Activated T-helper 9 cell treated with anti-CD3 and anti-CD28 coated beads, Interleukin-2, amount 50 U/mL, for 16 hours (primary cell): Measurements from ENCODE around the gene TPMT.
"Not testable (repeated sequence)": the region's sequence is repeated elsewhere in the genome, so short reads cannot be mapped to it uniquely, and the experiment has no call there.

ENCODE experiments used
- DNase-seq: peaks from one replicate; pipeline ENCODE4 v3.0.0-alpha.2; 2020; ENCODE audit warnings: low read depth

TPMT gene

DNA sequence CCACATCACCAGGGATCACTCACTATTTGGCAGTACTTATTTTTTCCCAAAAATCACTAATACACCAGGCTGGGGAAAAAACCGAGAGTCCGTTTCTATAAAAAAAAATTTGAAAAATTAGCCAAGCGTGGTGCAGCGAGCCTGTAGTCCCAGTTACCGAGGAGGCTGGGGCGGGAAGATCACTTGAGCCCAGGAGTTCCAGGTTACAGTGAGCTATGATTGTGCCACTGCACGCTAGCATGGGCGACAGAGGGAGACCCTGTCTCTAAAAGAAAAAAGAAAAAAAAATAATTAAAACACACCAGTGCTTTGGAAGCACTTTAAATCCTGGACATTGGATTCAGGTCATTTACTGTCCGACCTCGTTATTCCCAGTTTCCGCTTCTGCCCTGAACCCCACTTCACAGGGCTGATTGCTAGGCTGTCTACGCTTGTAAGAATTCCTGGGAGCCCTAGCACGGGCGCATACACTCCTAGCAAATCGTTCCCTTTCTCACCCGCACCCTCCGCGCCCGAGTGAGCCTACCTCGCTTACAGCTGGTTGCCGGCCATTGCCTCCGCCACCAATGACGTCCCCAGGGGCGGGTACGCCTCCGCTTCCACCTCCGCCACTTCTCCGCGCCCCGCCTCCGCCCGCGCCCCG is at the start of gene TPMT:
Gene TPMT, minus strand, starts transcription at position 571 of the 643 bp plus-strand sequence. CDS start 5,950 bp downstream, outside the sequence.
- no peak for DNase-seq

DNA sequence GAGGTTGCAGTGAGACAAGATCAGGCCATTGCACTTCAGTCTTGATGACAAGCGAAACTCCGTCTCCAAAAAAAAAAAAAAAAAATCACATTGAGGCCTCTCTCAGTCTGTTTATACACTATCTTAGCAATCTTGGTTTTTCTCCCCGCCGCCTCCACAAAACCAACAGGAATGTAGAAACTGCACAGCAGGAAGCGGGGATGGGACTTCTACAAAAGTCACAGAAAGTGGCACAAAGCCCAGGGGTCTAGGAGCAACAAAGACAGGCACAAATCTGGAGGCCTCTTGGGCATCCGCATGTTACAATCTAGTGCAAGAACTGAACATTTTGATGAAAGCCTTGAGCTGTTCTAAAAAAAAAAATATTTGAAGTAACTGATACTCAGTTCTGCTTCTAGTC is 48.9 kb upstream of the TPMT start:
- DNase-seq: no peak

DNA sequence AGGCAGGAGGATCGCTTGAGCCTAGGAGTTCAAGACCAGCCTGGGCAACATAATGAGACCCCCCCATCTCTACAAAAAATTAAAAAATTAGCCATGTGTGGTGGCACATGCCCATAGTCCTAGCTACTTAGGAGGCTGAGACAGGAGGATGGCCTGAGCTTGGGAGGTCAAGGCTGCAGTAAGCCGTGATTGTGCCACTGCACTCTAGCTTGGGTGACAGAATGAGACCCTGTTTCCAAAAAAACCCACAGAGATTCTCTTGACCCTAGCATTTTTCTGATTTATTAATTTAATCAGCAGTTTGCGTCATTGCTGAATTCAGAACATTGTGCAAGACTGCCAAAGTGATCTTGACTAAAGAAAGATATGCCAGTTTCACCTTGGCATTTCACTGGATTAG is 37.1 kb upstream of the TPMT start:
- DNase-seq: no peak

DNA sequence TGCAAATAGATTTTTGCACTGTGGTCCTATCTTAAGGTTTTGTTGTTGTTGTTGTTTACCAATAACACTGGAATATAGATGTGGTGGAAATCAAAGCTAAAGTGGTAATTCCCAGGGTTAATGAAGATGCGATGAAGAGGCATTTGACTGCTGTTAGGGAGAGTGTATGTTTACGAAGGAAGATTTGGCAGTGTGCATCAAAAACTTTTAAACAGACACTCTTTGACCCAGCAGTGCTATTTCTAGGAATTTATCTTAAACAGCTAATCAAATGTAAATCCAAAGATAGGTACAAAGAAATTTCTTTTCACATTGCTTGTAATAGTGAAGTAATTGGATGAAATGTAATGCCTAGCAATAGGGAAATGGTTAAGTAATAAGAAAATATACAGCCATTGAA is 34.3 kb upstream of the TPMT start:
- DNase-seq: no peak

DNA sequence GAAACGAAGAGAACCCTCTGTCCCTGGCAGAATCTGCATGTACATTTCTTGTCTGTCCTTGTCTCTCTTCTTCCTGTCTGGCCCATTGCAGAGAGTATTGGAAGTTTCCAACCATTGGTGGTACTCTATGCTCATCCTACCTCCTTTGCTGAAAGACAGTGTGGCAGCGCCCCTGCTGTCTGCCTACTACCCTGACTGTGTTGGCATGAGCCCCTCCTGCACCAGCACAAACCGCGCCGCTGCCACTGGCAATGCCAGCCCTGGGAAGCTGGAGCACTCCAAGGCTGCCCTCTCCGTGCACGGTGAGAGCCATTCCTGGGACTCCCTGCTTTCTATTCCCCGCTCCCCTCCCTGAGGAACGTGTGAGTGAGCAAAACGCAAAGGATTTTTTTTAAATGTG is 32.8 kb upstream of the TPMT start:
- no peak for DNase-seq

DNA sequence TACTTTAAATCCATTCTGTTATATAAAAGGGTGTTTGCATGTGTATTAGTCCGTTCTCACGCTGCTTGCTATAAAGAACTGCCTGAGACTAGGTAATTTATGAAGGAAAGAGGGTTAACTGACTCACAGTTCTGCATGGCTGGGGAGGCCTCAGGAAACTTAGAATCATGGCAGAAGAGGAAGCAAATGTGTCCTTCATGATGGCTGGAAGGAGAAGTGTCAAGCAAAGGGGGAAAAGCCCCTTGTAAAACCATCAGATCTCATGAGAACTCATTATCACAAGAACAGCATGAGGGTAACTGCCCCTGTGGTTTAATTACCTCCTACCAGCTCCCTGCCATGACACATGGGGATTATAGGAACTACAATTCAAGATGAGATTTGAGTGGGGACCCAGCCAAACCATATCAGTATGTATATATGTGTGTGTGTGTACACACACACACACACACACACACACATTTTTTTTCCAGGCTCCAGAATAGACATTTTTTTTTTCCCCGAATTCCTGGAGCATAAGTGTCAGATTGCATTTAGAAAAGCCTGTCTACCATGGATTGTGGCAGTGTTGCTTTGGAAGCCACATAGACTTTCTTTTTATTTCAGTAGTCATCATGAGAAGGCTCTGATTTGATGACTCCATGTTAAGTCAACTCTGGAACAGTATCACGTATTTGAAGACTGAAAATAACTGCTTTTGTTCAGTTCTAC is 31.8 kb upstream of the TPMT start:
- DNase-seq: no peak

DNA sequence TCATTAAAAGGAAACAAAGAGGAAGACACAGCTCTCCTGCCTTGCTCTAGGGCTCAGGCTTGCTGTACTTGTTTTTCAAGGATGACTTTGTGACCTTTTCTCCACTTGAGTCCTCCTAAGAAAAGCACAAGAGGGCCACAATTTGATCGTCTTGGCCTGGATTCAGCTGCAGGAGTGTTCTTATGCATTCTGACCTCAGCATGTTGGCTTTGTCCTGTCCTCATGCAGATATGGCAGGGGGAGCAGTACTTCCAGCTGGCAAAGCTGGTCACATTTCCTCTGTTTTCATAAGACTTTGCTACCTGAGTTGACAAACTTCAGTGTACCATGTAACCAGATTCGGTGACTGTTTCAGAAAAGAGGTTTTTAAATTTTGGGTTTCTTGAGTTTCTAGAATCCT is 31.2 kb upstream of the TPMT start:
- no peak for DNase-seq

DNA sequence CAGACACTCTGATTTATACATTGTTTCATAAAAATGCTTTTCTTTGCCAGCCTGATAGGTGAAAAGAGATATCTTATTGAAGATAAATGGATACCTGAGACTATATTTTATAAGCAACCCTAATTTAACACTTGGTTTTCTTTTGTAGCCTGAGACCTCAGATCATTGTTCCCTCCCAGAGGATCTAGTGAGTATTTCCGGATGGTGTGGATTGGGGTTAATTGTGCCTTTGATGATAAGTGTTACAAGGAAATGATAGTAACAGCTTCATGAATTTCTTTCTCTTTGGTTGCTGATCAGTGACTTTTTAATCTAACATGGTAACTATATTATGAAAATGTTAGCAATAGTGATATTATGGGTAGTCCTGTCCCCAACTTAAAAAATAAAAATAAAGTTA is 30.7 kb upstream of the TPMT start:
- no peak for DNase-seq

DNA sequence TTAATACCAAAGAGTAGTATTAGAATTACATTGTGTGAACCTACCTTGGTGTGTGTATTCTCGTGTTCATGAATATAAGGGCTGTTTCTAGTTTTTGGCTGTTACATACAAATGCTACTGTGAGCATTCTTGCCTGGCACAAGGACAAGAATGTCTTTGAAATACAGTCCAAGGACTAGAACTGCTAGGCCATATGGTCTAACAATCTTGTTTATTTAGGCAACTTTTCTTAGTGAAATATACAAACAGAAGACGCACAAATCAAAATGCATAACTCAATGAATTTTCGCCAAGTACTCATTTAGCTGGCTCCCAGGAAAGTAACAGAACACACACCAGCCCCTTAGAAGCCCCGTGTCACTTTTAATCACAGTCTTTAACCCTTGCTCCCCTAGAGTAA is 28.9 kb upstream of the TPMT start:
- no peak for DNase-seq

DNA sequence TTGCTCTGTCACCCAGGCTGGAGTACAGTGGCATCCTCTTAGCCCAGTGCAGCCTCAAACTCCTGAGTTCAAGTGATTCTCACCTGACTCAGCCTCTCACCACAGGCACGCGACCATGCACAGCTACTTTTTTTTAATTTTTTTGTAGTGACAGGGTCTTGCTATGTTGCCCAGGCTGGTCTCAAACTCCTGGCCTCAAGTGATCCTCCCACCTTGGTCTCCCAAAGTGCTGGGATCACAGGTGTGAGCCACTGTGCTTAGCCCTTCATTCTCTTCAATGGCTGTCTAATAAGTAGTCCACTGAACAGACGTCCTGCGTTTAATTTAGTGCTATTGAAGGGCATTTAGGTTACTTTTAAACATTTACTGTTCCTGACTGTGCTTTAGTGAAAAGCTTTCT is 27.7 kb upstream of the TPMT start:
- no peak for DNase-seq

DNA sequence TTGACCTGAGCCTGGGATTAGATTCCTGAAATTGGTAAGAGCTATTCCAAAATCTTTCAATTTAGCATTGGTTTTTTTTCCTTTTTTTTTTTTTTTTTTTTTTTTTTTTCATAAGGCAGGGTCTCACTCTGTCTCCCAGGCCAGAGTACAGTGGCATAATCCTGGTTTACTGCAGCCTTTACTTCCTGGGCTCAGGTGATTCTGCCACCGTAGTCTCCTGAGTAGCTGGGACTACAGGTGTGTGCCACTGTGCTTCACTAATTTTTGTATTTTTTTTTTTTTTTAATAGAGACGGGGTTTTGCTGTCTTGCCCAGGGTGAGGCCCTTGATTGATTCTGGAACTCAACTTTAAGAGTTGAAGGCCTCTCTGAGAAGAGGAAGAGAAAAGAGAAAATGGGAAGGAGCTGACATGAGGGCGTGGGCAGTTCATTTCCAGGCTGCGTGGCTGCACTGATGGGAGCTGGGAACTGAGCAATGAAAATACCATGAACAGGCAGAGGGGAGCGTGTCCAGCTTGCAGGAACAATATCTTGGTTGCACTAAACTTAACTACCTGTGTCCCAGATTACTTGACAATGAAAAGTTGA is 25.0 kb upstream of the TPMT start:
- no peak for DNase-seq

DNA sequence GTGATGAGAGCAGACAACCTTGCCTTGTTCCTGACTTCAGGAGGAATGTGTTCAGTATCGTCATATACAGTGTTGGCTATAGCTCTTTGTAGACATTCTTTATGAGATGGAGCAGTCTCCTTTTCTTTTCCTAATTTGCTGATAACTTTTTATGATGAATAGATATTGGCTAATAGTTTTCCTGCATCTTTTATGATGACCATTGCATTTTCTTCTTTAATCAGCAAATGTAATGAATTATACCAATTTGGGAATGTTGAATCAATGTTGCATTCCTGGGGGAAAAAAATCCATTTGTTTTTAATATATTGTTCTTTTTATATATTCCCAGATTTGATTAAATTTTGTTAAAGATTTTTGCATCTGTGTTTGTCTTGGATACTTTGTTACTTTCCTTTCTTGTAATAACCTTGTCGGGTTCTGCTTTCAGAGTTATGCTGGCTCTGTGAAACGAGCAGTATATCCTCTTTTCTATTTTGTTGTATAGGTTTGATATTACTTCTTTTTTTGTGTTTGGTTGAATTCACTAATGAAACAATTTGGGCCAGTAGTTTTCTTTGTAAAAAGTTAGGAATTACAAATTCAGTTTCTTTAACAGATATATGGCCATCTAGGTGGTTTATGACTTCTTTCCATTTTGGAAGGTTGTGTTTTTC is 24.2 kb upstream of the TPMT start:
- no peak for DNase-seq

DNA sequence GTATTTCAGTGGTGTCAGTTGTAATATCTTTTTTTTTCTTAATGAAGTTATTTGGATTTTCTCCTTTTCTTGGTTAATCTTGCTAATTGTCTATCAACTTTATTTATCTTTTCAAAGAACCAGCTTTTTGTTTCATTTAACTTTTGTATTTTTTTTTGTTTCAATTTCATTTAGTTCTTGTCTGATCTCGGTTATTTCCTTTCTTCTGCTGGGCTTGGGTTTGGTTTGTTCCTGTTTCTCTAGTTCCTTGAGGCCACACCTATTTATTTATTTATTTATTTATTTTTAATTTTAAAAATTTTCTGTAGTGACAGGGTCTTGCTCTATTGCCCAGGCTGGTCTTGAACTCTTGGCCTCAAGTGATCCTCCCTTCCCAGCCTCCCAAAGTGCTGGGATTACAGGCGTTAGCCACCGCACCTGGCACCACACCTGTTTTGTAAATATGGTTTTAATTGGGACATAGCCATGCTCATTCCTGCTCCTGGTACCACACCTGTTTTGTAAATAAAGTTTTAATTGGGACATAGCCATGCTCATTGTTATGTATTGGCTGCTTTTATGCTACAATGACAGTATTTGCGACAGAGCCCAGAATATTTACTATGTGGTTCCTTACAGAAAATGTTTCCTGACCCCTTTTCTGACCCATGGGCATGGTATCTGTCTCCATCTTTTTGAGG is 22.5 kb upstream of the TPMT start:
- DNase-seq: no peak

DNA sequence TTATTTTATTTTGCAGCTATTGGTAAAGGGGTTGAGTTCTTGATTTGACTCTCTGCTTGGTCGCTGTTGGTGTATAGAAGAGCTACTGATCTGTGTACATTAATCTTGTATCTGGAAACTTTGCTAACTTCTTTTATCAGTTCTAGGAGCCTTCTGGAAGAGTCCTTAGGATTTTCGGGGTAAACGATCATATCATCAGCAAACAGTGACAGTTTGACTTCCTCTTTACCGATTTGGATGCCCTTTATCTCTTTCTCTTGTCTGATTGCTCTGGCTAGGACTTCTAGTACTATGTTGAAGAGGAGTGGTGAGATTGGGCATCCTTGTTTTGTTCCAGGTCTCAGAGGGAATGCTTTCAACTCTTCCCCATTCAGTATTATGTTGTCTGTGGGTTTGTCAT is 21.3 kb upstream of the TPMT start:
- DNase-seq: not testable (repeated sequence)

DNA sequence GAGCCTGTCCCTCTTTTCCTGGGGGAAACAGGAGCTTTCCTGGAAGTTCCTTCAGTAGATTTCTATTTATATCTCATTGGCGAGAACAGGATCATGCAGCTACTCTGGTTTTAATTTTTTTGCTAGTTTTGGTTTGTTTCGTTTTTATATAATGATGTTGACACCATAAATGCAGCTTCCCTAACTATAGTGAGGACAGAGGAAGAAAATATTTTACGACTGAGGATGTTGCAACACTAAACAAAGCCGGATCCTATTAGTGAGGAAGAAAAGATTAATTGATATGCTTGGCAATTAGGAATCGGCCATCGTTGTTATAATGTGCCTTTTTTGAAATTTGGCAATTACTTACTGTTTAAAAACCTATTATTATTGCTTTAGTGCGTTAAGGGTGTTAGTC is 17.0 kb upstream of the TPMT start:
- DNase-seq: no peak

DNA sequence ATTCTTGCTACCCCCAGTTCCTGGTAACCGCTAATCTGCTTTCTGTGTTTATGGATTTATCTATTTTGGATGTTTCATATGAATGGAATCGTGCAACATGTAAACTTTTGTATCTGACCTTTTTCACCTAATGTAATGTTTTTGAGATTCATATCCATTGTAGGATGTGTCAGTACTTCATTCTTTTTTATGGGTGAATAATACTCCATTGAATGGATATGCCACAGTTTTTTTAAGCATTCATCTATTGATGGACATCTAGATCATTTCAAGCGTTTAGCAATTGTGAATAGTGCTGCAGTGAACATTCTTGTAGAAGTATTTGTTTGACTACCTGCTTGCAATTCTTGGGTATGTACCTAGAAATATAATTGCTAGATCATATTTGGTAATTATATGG is 13.4 kb upstream of the TPMT start:
- DNase-seq: no peak

DNA sequence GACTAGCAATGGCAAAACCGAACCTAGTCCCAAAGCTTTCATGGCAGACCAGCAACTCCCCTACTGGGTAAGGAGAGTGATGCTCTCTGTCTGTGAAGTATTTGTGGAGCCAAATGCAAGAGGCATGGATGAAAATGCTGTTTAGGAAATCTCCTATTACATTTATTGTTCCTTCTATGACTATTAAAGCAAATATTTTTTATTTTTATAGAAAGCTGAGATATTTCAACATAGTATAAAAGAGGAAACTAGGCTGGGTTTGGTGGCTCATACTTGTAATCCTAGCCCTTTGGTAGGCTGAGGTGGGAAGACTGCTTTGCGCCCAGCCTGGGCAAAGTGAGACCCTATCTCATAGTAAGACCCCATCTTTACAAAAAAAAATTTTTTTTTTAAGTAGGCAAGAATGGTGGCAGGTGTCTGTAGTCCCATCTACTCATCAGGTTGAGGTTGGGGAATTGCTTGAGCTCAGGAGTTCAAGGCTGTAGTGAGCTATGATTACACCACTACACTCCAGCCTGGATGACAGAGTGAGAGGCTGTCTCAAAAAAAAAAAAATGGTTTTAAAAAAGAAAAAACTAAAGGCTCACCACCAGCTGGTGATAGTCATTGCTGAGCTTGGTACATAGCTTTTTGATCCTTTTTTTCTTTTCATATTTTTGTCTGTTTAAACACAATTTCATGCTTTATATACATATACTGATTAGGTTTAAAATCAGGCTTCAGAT is 11.6 kb upstream of the TPMT start:
- DNase-seq: no peak

DNA sequence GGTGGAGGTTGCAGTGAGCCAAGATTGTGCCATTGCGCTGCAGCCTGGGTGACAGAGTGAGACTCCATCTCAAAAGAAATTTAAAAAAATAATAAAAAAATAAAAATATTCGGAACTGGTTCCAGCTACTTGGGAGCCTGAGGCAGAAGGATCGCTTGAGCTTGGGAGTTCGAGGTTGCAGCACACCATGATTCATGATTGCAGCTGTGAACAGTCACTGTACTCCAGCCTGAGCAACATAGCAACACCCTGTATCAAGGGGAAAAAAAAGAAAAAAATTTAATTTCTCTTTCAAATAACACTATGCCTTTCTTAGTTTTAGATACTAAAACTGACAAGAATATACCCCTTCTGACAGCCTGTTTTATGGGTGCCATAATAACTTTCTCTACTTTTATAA is 10.9 kb upstream of the TPMT start:
- DNase-seq: no peak

DNA sequence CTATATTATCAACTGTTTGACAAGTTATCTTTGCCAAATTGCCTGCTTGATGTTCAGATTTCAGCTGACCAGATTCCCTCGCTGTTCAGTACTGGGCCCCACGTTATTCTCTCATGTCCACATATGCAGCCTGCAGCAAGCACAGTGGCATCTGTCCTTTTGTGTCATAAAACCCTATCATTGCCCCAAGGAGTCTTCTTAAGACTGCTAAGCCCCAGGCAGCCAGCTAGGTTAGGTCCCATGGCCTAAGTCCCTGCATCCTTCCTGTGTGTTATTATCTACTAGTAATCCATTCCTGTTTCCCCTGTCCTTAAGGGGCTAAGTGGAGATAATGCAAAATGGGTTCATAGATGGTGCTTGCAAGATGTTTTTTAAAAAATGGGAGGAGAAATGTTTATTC is 7.5 kb upstream of the TPMT start:
- no peak for DNase-seq

DNA sequence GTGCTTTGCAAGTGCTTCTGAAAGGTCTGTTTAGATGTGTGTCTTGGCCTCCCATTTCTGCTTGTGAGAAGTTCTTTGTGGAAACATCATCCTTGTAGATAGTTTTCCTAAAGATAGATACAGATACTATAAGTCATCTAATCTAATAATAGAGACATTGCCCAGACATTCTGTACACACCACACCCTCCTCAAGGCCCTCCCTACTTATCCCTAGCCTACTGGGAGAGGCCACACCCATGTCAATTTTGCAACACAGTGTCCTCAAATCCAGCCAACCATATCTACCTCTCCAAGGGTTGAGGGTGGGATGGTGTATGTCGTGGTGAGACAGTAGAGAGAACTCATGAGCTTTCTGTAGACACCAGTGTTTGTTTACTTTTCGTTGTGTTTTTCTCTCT is 6.6 kb upstream of the TPMT start:
- DNase-seq: no peak

DNA sequence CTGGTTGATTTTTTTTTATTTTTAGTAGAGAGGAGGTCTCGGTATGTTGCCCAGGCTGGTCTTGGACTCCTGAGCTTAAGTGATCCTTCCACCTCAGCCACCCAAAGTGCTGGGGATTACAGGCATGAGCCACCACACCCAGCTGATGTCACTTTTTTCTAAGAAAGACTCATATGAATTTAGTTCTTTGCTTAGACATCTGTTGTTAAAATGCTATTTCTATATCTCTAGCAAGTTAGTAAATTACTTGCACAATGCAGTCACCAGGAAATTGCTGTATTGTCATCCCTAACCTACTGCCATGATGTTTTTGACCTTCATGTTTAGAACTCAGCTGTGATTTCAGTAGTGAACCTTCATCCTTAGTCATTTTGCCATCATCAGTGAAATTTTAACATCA is 6.0 kb upstream of the TPMT start:
- DNase-seq: no peak

DNA sequence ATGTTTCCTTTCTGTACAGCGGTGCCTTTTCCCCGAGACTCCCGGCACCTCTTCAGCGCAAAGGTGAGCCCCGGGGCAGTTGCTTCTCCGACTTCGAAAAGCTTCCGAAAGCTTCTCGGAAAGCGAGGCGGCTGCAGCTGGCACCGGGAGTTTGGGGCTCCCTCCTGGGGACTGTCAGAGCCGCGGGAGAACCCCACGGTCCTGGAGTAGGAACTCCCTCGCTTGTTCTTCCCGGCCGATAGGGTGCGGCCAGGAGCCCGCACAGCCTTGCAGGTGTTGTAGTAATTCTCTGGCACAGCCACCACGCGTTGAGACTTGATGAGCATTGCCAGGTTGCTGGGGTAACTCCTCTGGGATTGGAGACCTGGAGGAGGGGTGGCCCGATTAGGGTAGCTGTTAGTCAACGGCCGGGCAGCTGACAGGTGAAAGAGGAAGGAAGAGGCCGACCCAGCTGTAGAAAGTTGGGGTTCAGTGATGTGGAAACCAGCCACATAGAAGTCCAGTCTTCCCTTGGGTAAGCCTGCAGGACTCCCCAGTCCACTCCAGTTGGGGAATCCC is 1.1 kb upstream of the TPMT start:
- DNase-seq: peak; percentile 40
